Measurements from ENCODE around the gene UBC.
A peak's percentile ranks its signal among the peaks of the same experiment; 100 is the strongest.

UBC gene

GRCh38 chr12:124864326-124864752 is 50.1 kb downstream of the UBC start:
- DNase-seq (ENCODE audit: low spot score): peak; percentile 56

GRCh38 chr12:124863416-124864325 is 50.8 kb downstream of the UBC start, which contains the start of gene SCARB1:
Gene SCARB1 (minus strand): TSS chr12:124863864. CDS start chr12:124863720, 144 bp downstream.
- DNase-seq (ENCODE audit: low spot score): peak; percentile 100

GRCh38 chr12:124862768-124863415 is 51.6 kb downstream of the UBC start:
- DNase-seq (ENCODE audit: low spot score): no peak

- DNase-seq (ENCODE audit: low spot score): no peak
Measured at GRCh38 chr12:124861898-124862676, 52.4 kb downstream of the UBC start.

Data from D341Med (cell line).